ENCODE results near the gene ADSL.
A peak's percentile ranks its signal among the peaks of the same experiment; 100 is the strongest.

ADSL gene

GRCh38 chr22:40436505-40437431 is 90.5 kb downstream of the ADSL start:
- Mint-ChIP-seq H3K27me3 (no peaks in the 10 kb centered on the region), H3K27ac (peak overlapping the region; percentile 76), H3K4me1 (peaks cover 91% of the 10 kb centered on the region), H3K36me3 (peaks cover 18% of the 10 kb centered on the region), H3K9me3 (no peaks in the 10 kb centered on the region), H3K4me3 (peak overlapping the region; percentile 69)
- ATAC-seq: peak; percentile 93
